ENCODE measurements around the gene NCAM1.

The NCAM1 gene

DNA sequence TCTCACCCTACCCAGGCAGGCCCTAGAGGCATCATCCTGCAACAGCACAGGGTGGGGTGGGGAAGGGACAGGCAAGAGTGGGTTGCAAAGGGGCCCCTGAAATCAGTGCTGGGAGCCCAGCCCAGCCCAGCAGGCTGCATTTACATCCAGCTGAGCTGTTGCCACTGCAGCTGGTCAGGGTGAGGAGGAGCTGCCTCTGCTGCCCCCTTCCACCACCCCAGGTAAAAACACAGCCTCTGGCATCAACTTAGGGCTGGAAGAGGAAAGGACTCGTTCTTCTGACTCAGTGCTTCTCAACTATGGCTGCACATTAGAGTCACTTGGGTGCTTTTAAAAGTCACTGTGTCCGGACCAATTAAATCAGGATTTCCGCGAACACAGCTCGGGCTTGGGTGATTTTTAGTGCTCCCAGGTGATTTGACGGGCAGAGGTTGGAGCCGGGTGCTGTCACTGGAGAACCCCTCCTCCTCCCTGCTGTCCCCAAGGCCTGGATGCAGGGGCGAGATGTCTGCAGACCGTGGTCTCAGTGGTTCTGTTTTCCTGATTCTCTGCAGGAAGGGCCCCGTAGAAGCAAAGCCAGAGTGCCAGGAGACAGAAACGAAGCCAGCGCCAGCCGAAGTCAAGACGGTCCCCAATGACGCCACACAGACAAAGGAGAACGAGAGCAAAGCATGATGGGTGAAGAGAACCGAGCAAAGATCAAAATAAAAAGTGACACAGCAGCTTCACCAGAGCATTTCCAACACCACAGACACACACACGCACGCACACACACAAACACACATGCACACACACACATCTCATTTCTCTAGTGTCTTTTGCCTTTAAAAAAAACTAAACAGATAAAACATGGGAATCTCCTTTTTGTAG lies 313.7 kb downstream of the NCAM1 start:
- no peaks in the 10 kb centered on the region for H3K36me3 ChIP-seq (ENCODE audit: control insufficient read depth, insufficient read depth, low read length)
- no peak overlapping the region for H3K27ac ChIP-seq (ENCODE audit: low read depth, low read length)
- H3K56ac ChIP-seq (ENCODE audit: low read length): peak overlapping the region; percentile 58
- no peak overlapping the region for H2BK120ac ChIP-seq (ENCODE audit: low read depth, low read length)
- H3K9ac ChIP-seq (ENCODE audit: low read length): no peak overlapping the region
- no CpG with 5 or more reads among the region's 19 CpGs for WGBS (ENCODE audit: extremely low coverage, insufficient coverage, low lambda C conversion rate)
- no peak overlapping the region for H3K4me3 ChIP-seq (ENCODE audit: low read length)
- no peak overlapping the region for H3K18ac ChIP-seq (ENCODE audit: low read length)
- H3K4me2 ChIP-seq (ENCODE audit: low read length): no peak overlapping the region
- no peak overlapping the region for H4K5ac ChIP-seq (ENCODE audit: low read length)
- H3K4me1 ChIP-seq (ENCODE audit: control insufficient read depth, low read depth, low read length): peaks cover 3% of the 10 kb centered on the region
- H3K79me1 ChIP-seq (ENCODE audit: low read length): no peaks in the 10 kb centered on the region
- H4K8ac ChIP-seq (ENCODE audit: low read depth, low read length): no peak overlapping the region
- no peak overlapping the region for H3K4ac ChIP-seq (ENCODE audit: low read depth, low read length)
- H3K23ac ChIP-seq (ENCODE audit: low read length): no peak overlapping the region
- no peaks in the 10 kb centered on the region for H3K79me2 ChIP-seq (ENCODE audit: control insufficient read depth, insufficient read depth, low read length)
- DNase-seq: peak; percentile 67
- no peak overlapping the region for H2BK15ac ChIP-seq (replicated peaks; ENCODE audit: low read depth)
- no peak overlapping the region for H2BK5ac ChIP-seq (ENCODE audit: low read length)
- no peaks in the 10 kb centered on the region for H3K27me3 ChIP-seq (ENCODE audit: insufficient read depth, low read length, poor library complexity)
- H2AK5ac ChIP-seq (ENCODE audit: low read length): no peak overlapping the region

- H3K4me1 ChIP-seq (ENCODE audit: control insufficient read depth, low read depth, low read length): peaks cover 3% of the 10 kb centered on the region
- no CpG with 5 or more reads among the region's 7 CpGs for WGBS (ENCODE audit: extremely low coverage, insufficient coverage, low lambda C conversion rate)
- no peak overlapping the region for H3K27ac ChIP-seq (ENCODE audit: low read depth, low read length)
These were observed 314.4 kb downstream of the NCAM1 start for GRCh38 chr11:113275602-113276001.

GRCh38 chr11:113276466-113276865 lies 315.2 kb downstream of the NCAM1 start:
- DNase-seq: no peak
- Histone ChIP-seq H3K27ac (ENCODE audit: low read depth, low read length) (no peak overlapping the region), H3K4me1 (ENCODE audit: control insufficient read depth, low read depth, low read length) (peaks cover 3% of the 10 kb centered on the region), H2BK15ac (replicated peaks; ENCODE audit: low read depth) (no peak overlapping the region), H3K79me1 (ENCODE audit: low read length) (no peaks in the 10 kb centered on the region), H3K4me3 (ENCODE audit: low read length) (no peak overlapping the region), H3K4ac (ENCODE audit: low read depth, low read length) (no peak overlapping the region), H3K79me2 (ENCODE audit: control insufficient read depth, insufficient read depth, low read length) (no peaks in the 10 kb centered on the region), H2BK5ac (ENCODE audit: low read length) (no peak overlapping the region), H3K23ac (ENCODE audit: low read length) (no peak overlapping the region), H2AK5ac (ENCODE audit: low read length) (no peak overlapping the region), H2BK120ac (ENCODE audit: low read depth, low read length) (no peak overlapping the region), H3K27me3 (ENCODE audit: insufficient read depth, low read length, poor library complexity) (no peaks in the 10 kb centered on the region), H3K4me2 (ENCODE audit: low read length) (no peak overlapping the region), H3K36me3 (ENCODE audit: control insufficient read depth, insufficient read depth, low read length) (no peaks in the 10 kb centered on the region), H3K56ac (ENCODE audit: low read length) (no peak overlapping the region), H3K9ac (ENCODE audit: low read length) (no peak overlapping the region), H4K8ac (ENCODE audit: low read depth, low read length) (no peak overlapping the region), H3K18ac (ENCODE audit: low read length) (no peak overlapping the region), H4K5ac (ENCODE audit: low read length) (no peak overlapping the region)
- WGBS (ENCODE audit: extremely low coverage, insufficient coverage, low lambda C conversion rate): no CpG with 5 or more reads among the region's 2 CpGs

More at GRCh38 chr11:113275602-113276001, 314.4 kb downstream of the NCAM1 start:
- Histone ChIP-seq H3K4me3 (ENCODE audit: low read length) (no peak overlapping the region), H3K79me1 (ENCODE audit: low read length) (no peaks in the 10 kb centered on the region), H3K79me2 (ENCODE audit: control insufficient read depth, insufficient read depth, low read length) (no peaks in the 10 kb centered on the region), H2AK5ac (ENCODE audit: low read length) (no peak overlapping the region), H2BK120ac (ENCODE audit: low read depth, low read length) (no peak overlapping the region), H3K18ac (ENCODE audit: low read length) (no peak overlapping the region), H3K36me3 (ENCODE audit: control insufficient read depth, insufficient read depth, low read length) (no peaks in the 10 kb centered on the region), H3K4ac (ENCODE audit: low read depth, low read length) (no peak overlapping the region), H3K56ac (ENCODE audit: low read length) (no peak overlapping the region), H3K4me2 (ENCODE audit: low read length) (no peak overlapping the region), H4K5ac (ENCODE audit: low read length) (no peak overlapping the region), H2BK5ac (ENCODE audit: low read length) (no peak overlapping the region), H3K23ac (ENCODE audit: low read length) (no peak overlapping the region), H3K9ac (ENCODE audit: low read length) (no peak overlapping the region), H3K27me3 (ENCODE audit: insufficient read depth, low read length, poor library complexity) (no peaks in the 10 kb centered on the region), H2BK15ac (replicated peaks; ENCODE audit: low read depth) (no peak overlapping the region), H4K8ac (ENCODE audit: low read depth, low read length) (no peak overlapping the region)
- DNase-seq: no peak

GRCh38 chr11:113277907-113278306 lies 316.7 kb downstream of the NCAM1 start:
- no peak overlapping the region for H2BK5ac ChIP-seq (ENCODE audit: low read length)
- no peak for DNase-seq
- no peak overlapping the region for H3K9ac ChIP-seq (ENCODE audit: low read length)
- H3K4ac ChIP-seq (ENCODE audit: low read depth, low read length): no peak overlapping the region
- no peak overlapping the region for H2BK120ac ChIP-seq (ENCODE audit: low read depth, low read length)
- no peak overlapping the region for H3K18ac ChIP-seq (ENCODE audit: low read length)
- H3K79me2 ChIP-seq (ENCODE audit: control insufficient read depth, insufficient read depth, low read length): no peaks in the 10 kb centered on the region
- H3K23ac ChIP-seq (ENCODE audit: low read length): no peak overlapping the region
- no peaks in the 10 kb centered on the region for H3K36me3 ChIP-seq (ENCODE audit: control insufficient read depth, insufficient read depth, low read length)
- no peak overlapping the region for H3K4me3 ChIP-seq (ENCODE audit: low read length)
- H3K4me1 ChIP-seq (ENCODE audit: control insufficient read depth, low read depth, low read length): peaks cover 3% of the 10 kb centered on the region
- H3K56ac ChIP-seq (ENCODE audit: low read length): no peak overlapping the region
- no peak overlapping the region for H4K8ac ChIP-seq (ENCODE audit: low read depth, low read length)
- no peak overlapping the region for H2AK5ac ChIP-seq (ENCODE audit: low read length)
- H3K27me3 ChIP-seq (ENCODE audit: insufficient read depth, low read length, poor library complexity): no peaks in the 10 kb centered on the region
- no peak overlapping the region for H4K5ac ChIP-seq (ENCODE audit: low read length)
- no peak overlapping the region for H3K4me2 ChIP-seq (ENCODE audit: low read length)
- no peaks in the 10 kb centered on the region for H3K79me1 ChIP-seq (ENCODE audit: low read length)
- WGBS (ENCODE audit: extremely low coverage, insufficient coverage, low lambda C conversion rate): no CpG with 5 or more reads among the region's 5 CpGs
- H2BK15ac ChIP-seq (replicated peaks; ENCODE audit: low read depth): no peak overlapping the region
- H3K27ac ChIP-seq (ENCODE audit: low read depth, low read length): no peak overlapping the region

DNA sequence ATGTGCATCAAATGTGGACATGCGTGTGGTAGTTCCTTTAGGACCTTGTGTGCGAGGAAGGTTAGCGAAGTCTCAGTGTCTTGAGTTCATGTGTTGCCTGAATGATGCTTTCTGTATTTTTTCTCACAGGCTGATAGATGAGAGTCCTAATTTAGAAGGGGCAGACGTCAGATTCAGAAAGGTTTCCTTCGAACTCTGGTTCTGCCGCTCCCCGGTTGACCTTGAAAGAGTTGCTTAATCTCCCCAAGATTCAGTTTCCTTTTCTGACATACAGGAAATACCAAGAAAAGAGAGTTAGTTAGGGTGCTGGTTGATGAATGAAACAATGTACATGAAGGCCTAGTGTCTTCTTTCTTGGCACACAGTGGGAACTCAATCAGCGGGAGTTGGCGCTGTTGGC lies 317.3 kb downstream of the NCAM1 start:
- Histone ChIP-seq H4K8ac (ENCODE audit: low read depth, low read length) (no peak overlapping the region), H2BK15ac (replicated peaks; ENCODE audit: low read depth) (no peak overlapping the region), H4K5ac (ENCODE audit: low read length) (no peak overlapping the region), H3K4me2 (ENCODE audit: low read length) (no peak overlapping the region), H3K4ac (ENCODE audit: low read depth, low read length) (no peak overlapping the region), H3K56ac (ENCODE audit: low read length) (no peak overlapping the region), H2BK120ac (ENCODE audit: low read depth, low read length) (no peak overlapping the region), H3K79me2 (ENCODE audit: control insufficient read depth, insufficient read depth, low read length) (no peaks in the 10 kb centered on the region), H3K36me3 (ENCODE audit: control insufficient read depth, insufficient read depth, low read length) (no peaks in the 10 kb centered on the region), H3K9ac (ENCODE audit: low read length) (no peak overlapping the region), H3K4me1 (ENCODE audit: control insufficient read depth, low read depth, low read length) (peaks cover 2% of the 10 kb centered on the region), H3K27ac (ENCODE audit: low read depth, low read length) (no peak overlapping the region), H3K18ac (ENCODE audit: low read length) (no peak overlapping the region), H3K4me3 (ENCODE audit: low read length) (no peak overlapping the region), H2AK5ac (ENCODE audit: low read length) (no peak overlapping the region), H3K79me1 (ENCODE audit: low read length) (no peaks in the 10 kb centered on the region), H2BK5ac (ENCODE audit: low read length) (no peak overlapping the region), H3K27me3 (ENCODE audit: insufficient read depth, low read length, poor library complexity) (no peaks in the 10 kb centered on the region), H3K23ac (ENCODE audit: low read length) (no peak overlapping the region)
- no CpG with 5 or more reads among the region's 9 CpGs for WGBS (ENCODE audit: extremely low coverage, insufficient coverage, low lambda C conversion rate)
- DNase-seq: no peak

DNA sequence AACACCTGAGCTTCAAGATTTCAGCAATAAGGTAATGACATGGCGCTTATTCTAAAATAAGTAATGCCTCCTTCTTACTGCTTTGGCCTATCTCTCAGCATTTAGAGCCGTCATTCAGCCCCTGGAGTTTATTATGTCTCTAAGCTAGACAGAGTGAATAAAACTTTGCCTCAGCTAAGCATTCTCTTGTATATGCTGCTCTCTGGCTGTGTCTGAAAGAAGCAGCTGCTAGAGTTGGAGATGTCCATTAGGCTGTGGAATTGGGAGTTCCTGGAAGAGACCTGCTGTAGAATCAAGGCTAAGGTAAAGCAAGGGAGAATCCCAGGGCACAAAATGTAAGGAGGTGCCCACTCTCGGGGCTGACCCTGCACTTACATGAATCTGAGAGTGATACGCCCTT lies 317.7 kb downstream of the NCAM1 start:
- H3K4me1 ChIP-seq (ENCODE audit: control insufficient read depth, low read depth, low read length): no peaks in the 10 kb centered on the region
- H3K4ac ChIP-seq (ENCODE audit: low read depth, low read length): no peak overlapping the region
- H3K4me3 ChIP-seq (ENCODE audit: low read length): no peak overlapping the region
- H2BK120ac ChIP-seq (ENCODE audit: low read depth, low read length): no peak overlapping the region
- H3K36me3 ChIP-seq (ENCODE audit: control insufficient read depth, insufficient read depth, low read length): no peaks in the 10 kb centered on the region
- WGBS (ENCODE audit: extremely low coverage, insufficient coverage, low lambda C conversion rate): no CpG with 5 or more reads among the region's 4 CpGs
- no peaks in the 10 kb centered on the region for H3K79me1 ChIP-seq (ENCODE audit: low read length)
- no peak overlapping the region for H3K23ac ChIP-seq (ENCODE audit: low read length)
- H4K8ac ChIP-seq (ENCODE audit: low read depth, low read length): no peak overlapping the region
- DNase-seq: no peak
- H3K79me2 ChIP-seq (ENCODE audit: control insufficient read depth, insufficient read depth, low read length): no peaks in the 10 kb centered on the region
- no peak overlapping the region for H3K27ac ChIP-seq (ENCODE audit: low read depth, low read length)
- H2BK5ac ChIP-seq (ENCODE audit: low read length): no peak overlapping the region
- no peaks in the 10 kb centered on the region for H3K27me3 ChIP-seq (ENCODE audit: insufficient read depth, low read length, poor library complexity)
- H2AK5ac ChIP-seq (ENCODE audit: low read length): no peak overlapping the region
- H3K9ac ChIP-seq (ENCODE audit: low read length): no peak overlapping the region
- no peak overlapping the region for H3K18ac ChIP-seq (ENCODE audit: low read length)
- H2BK15ac ChIP-seq (replicated peaks; ENCODE audit: low read depth): no peak overlapping the region
- no peak overlapping the region for H3K4me2 ChIP-seq (ENCODE audit: low read length)
- H4K5ac ChIP-seq (ENCODE audit: low read length): no peak overlapping the region
- no peak overlapping the region for H3K56ac ChIP-seq (ENCODE audit: low read length)

Data from mesendoderm (in vitro differentiated cells).